ENCODE measurements around the gene ZNF362. TPM values are rescaled to one million over a fixed set of nuclear protein-coding genes. Genes with fewer than 3 reads are reported as not detected.
A peak's percentile ranks its signal among the peaks of the same experiment; 100 is the strongest.
"Not testable (repeated sequence)": the region's sequence is repeated elsewhere in the genome, so short reads cannot be mapped to it uniquely, and the experiment has no call there.

The ZNF362 gene
- total RNA-seq, 1 donor from 2014 or later: 14.6 TPM

GRCh38 chr1:33288976-33289857 is 32.9 kb downstream of the ZNF362 start:
- intact Hi-C loops (cut with micrococcal nuclease): no loop called here
- Mint-ChIP-seq H3K4me3 (no peak overlapping the region), H3K27me3 (ENCODE audit: insufficient read depth) (no peaks in the 10 kb centered on the region), H3K4me1 (ENCODE audit: low read depth) (no peaks in the 10 kb centered on the region), H3K36me3 (ENCODE audit: low read depth) (peaks cover 11% of the 10 kb centered on the region), H3K27ac (no peak overlapping the region), H3K9me3 (no peaks in the 10 kb centered on the region)
- DNase-seq (ENCODE audit: low spot score): no peak

DNA sequence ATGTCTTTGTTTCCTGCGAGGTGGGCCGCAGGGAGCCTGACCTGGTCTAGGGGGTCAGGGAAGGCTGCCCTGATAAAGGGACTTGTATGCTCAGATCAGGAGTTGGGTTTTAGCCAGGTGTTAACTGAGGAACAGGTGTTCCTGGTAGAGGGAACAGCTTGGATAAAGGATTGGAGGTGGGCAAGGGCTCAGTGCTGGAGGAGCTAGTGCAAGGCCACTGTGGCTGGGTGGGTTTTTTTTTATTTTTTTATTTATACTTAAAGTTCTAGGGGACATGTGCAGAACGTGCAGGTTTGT is 33.5 kb downstream of the ZNF362 start:
- H3K4me1 Mint-ChIP-seq (ENCODE audit: low read depth): no peaks in the 10 kb centered on the region
- no peak for DNase-seq (ENCODE audit: low spot score)
- no peak overlapping the region for H3K27ac Mint-ChIP-seq
- no peak overlapping the region for H3K4me3 Mint-ChIP-seq
- intact Hi-C loops (cut with micrococcal nuclease): no loop called here
- peaks cover 9% of the 10 kb centered on the region for H3K36me3 Mint-ChIP-seq (ENCODE audit: low read depth)
- H3K9me3 Mint-ChIP-seq: no peaks in the 10 kb centered on the region
- no peaks in the 10 kb centered on the region for H3K27me3 Mint-ChIP-seq (ENCODE audit: insufficient read depth)

- intact Hi-C loops (cut with micrococcal nuclease); H3K27me3 Mint-ChIP-seq (ENCODE audit: insufficient read depth); H3K9me3 Mint-ChIP-seq; DNase-seq (ENCODE audit: low spot score); H3K4me1 Mint-ChIP-seq (ENCODE audit: low read depth); H3K27ac Mint-ChIP-seq; H3K4me3 Mint-ChIP-seq: not testable (repeated sequence)
- H3K36me3 Mint-ChIP-seq (ENCODE audit: low read depth): peaks cover 13% of the 10 kb centered on the region
Measured at GRCh38 chr1:33290615-33291014, 34.3 kb downstream of the ZNF362 start.

- intact Hi-C loops (cut with micrococcal nuclease): no loop called here
- Mint-ChIP-seq H3K27me3 (ENCODE audit: insufficient read depth) (no peaks in the 10 kb centered on the region), H3K4me3 (no peak overlapping the region), H3K4me1 (ENCODE audit: low read depth) (peaks cover 3% of the 10 kb centered on the region), H3K36me3 (ENCODE audit: low read depth) (peaks cover 15% of the 10 kb centered on the region), H3K9me3 (no peaks in the 10 kb centered on the region), H3K27ac (no peak overlapping the region)
- no peak for DNase-seq (ENCODE audit: low spot score)
Measured at GRCh38 chr1:33292726-33293340, 36.5 kb downstream of the ZNF362 start.

- H3K27ac Mint-ChIP-seq: no peak overlapping the region
- H3K27me3 Mint-ChIP-seq (ENCODE audit: insufficient read depth): no peaks in the 10 kb centered on the region
- H3K36me3 Mint-ChIP-seq (ENCODE audit: low read depth): peaks cover 8% of the 10 kb centered on the region
- peaks cover 8% of the 10 kb centered on the region for H3K4me1 Mint-ChIP-seq (ENCODE audit: low read depth)
- intact Hi-C loops (cut with micrococcal nuclease): loop anchor here (1.0 to 5.0 kb wide), 5 partner anchors 37 to 182 kb away; partner anchors contain the start of gene ZNF362
- H3K4me3 Mint-ChIP-seq: no peak overlapping the region
- H3K9me3 Mint-ChIP-seq: no peaks in the 10 kb centered on the region
- DNase-seq (ENCODE audit: low spot score): no peak
Measured at GRCh38 chr1:33294071-33295010, 38.0 kb downstream of the ZNF362 start.

DNA sequence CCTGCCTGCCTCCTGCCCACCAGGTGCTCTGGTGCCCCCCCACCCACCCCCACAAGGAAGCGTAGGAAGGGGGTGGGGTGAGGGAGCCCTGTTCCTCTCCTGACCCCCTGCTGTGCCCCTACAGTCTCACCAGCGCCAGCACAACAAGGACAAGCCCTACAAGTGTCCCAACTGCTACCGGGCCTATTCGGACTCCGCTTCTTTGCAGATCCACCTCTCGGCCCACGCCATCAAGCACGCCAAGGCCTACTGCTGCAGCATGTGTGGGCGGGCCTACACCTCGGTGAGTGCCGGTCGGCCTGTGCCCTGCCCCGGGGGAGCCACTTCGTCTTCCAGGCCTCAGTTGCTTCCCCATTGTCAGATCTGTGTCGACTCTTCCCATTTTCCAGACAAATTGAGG is 38.7 kb downstream of the ZNF362 start:
- H3K27me3 Mint-ChIP-seq (ENCODE audit: insufficient read depth): no peaks in the 10 kb centered on the region
- H3K27ac Mint-ChIP-seq: no peak overlapping the region
- intact Hi-C loops (cut with micrococcal nuclease): loop anchor here (1.0 to 5.0 kb wide), 5 partner anchors 38 to 183 kb away; partner anchors contain the start of gene ZNF362
- no peak for DNase-seq (ENCODE audit: low spot score)
- H3K9me3 Mint-ChIP-seq: no peaks in the 10 kb centered on the region
- H3K36me3 Mint-ChIP-seq (ENCODE audit: low read depth): peaks cover 8% of the 10 kb centered on the region
- no peak overlapping the region for H3K4me3 Mint-ChIP-seq
- H3K4me1 Mint-ChIP-seq (ENCODE audit: low read depth): peaks cover 8% of the 10 kb centered on the region

DNA sequence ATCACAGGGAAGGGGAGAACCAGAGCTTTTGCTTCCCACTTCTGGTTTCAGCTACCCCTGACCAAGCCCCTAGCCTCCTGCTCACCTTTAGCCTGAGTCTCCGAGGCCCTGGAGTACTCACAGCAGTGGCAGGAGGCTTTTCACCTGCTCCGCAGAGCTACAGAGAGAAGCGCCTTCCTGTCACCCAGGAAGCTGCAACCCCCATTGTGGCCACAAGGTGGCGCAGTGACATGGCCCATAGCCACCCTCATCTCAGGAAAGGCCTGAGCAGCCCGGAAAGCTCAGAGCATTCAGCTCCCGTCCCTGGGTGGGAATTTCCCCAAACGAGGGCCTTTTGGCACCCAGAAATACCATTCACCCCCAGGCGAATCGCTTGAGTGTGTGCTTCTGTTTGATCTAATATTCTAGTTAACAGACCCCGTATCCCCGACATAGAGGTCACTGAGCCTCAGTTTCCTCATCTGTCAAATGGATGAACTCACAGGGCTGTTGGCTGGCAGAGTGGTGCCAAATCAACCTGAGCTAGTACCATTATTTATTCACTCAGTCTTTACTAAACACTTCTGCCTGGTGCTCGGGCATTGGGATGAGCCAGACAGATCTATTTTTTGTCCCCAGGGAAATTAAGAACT is 39.3 kb downstream of the ZNF362 start:
- Mint-ChIP-seq H3K9me3 (no peaks in the 10 kb centered on the region), H3K27ac (no peak overlapping the region), H3K36me3 (ENCODE audit: low read depth) (peaks cover 7% of the 10 kb centered on the region), H3K27me3 (ENCODE audit: insufficient read depth) (no peaks in the 10 kb centered on the region), H3K4me1 (ENCODE audit: low read depth) (peaks cover 8% of the 10 kb centered on the region), H3K4me3 (no peak overlapping the region)
- peak; percentile 79 for DNase-seq (ENCODE audit: low spot score)
- intact Hi-C loops (cut with micrococcal nuclease): loop anchor here (1.0 to 5.0 kb wide), 5 partner anchors 38 to 183 kb away; partner anchors contain the start of gene ZNF362

- peaks cover 8% of the 10 kb centered on the region for H3K36me3 Mint-ChIP-seq (ENCODE audit: low read depth)
Measured at GRCh38 chr1:33296082-33296458, 39.8 kb downstream of the ZNF362 start.

GRCh38 chr1:33296824-33297223 is 40.5 kb downstream of the ZNF362 start:
- peaks cover 13% of the 10 kb centered on the region for H3K4me1 Mint-ChIP-seq (ENCODE audit: low read depth)
- H3K36me3 Mint-ChIP-seq (ENCODE audit: low read depth): peaks cover 11% of the 10 kb centered on the region
- no peak for DNase-seq (ENCODE audit: low spot score)
- H3K27me3 Mint-ChIP-seq (ENCODE audit: insufficient read depth): no peaks in the 10 kb centered on the region
- no peaks in the 10 kb centered on the region for H3K9me3 Mint-ChIP-seq
- no peak overlapping the region for H3K4me3 Mint-ChIP-seq
- H3K27ac Mint-ChIP-seq: no peak overlapping the region
- intact Hi-C loops (cut with micrococcal nuclease): loop anchor here (5.0 kb wide), 2 partner anchors 40 to 185 kb away; partner anchors contain the start of gene ZNF362

More at GRCh38 chr1:33296082-33296458, 39.8 kb downstream of the ZNF362 start:
- Mint-ChIP-seq H3K27ac (no peak overlapping the region), H3K9me3 (no peaks in the 10 kb centered on the region), H3K4me3 (no peak overlapping the region), H3K4me1 (ENCODE audit: low read depth) (peaks cover 8% of the 10 kb centered on the region), H3K27me3 (ENCODE audit: insufficient read depth) (no peaks in the 10 kb centered on the region)
- DNase-seq (ENCODE audit: low spot score): no peak
- intact Hi-C loops (cut with micrococcal nuclease): loop anchor here (5.0 kb wide), 2 partner anchors 39 to 184 kb away; partner anchors contain the start of gene ZNF362

GRCh38 chr1:33297911-33298622 is 41.8 kb downstream of the ZNF362 start:
- H3K27ac Mint-ChIP-seq: no peak overlapping the region
- H3K36me3 Mint-ChIP-seq (ENCODE audit: low read depth): peaks cover 14% of the 10 kb centered on the region
- no peak for DNase-seq (ENCODE audit: low spot score)
- intact Hi-C loops (cut with micrococcal nuclease): loop anchor here (5.0 kb wide), 2 partner anchors 41 to 186 kb away; partner anchors contain the start of gene ZNF362
- H3K27me3 Mint-ChIP-seq (ENCODE audit: insufficient read depth): no peaks in the 10 kb centered on the region
- H3K4me3 Mint-ChIP-seq: no peak overlapping the region
- H3K4me1 Mint-ChIP-seq (ENCODE audit: low read depth): peaks cover 26% of the 10 kb centered on the region
- no peaks in the 10 kb centered on the region for H3K9me3 Mint-ChIP-seq

DNA sequence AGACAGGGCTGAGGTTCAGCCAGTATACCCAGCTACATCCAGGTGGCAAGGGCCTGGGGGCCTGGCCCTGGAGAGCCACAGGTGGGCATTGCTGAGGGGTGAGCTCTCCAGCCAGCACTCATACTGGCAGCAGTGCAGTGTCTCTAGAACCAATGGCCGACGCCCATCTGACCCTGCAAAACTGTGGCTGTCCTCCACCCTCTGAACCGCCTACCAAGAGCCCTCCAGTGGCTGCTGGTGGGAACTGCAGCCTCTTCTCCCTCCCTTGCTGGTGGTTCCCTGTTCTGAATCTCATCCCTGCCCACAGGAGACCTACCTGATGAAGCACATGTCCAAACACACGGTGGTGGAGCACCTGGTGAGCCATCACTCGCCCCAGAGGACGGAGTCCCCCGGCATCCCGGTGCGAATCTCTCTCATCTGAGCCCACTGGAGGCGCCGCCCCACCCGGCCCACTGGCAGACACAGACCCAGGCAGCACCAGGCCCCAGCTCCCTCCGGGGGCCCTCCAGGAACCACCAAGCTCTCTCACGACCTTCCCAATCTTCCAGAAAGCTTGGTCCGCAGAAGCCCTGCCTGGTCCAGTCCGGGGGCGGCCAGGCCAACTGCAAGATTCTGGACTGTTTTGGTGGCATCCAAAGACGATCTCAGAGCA is 42.5 kb downstream of the ZNF362 start:
- peak; percentile 55 for DNase-seq (ENCODE audit: low spot score)
- Mint-ChIP-seq H3K9me3 (no peaks in the 10 kb centered on the region), H3K36me3 (ENCODE audit: low read depth) (peaks cover 14% of the 10 kb centered on the region), H3K4me1 (ENCODE audit: low read depth) (peaks cover 32% of the 10 kb centered on the region), H3K4me3 (no peak overlapping the region), H3K27me3 (ENCODE audit: insufficient read depth) (no peaks in the 10 kb centered on the region), H3K27ac (no peak overlapping the region)
- intact Hi-C loops (cut with micrococcal nuclease): loop anchor here (5.0 kb wide), 2 partner anchors 41 to 186 kb away; partner anchors contain the start of gene ZNF362

Data from activated T-helper 1 cell treated with anti-CD3 and anti-CD28 coated beads, Interleukin-12 subunit alpha, Interleukin-12 subunit beta, Interleukin-2, Interleukin-4 antibody, amounts not matched to agents 30 ng/mL and 10 ng/mL and 1 ng/mL, durations not matched to agents 14 hours and 24 hours and 36 hours (primary cell).